CD4-positive, CD25-positive, alpha-beta regulatory T cell (primary cell): ENCODE data around the gene CCL21. TPM values are rescaled to one million over a fixed set of nuclear protein-coding genes. Genes with fewer than 3 reads are reported as not detected.

Experiments
- ATAC-seq, 2 donors: fragments of 150-1000 bp; cut with Tn5 transposase; one replicate each; pipeline ENCODE4 v1.10.0; 2021; ENCODE audit warnings: low read depth in 2 of 2, moderate number of reproducible peaks in 2 of 2, moderate library complexity in 1 of 2
- DNase-seq, 3 donors: peaks; one replicate each; pipeline versions ENCODE4 v3.0.0 to v3.0.0-alpha.2; 2012 to 2022; ENCODE audit warnings: mixed read lengths in 1 of 3
- H3K27ac ChIP-seq: one replicate; pipeline ENCODE4 v1.7.0; 2013; ENCODE audit warnings: mild to moderate bottlenecking, low read length; ENCODE audit not compliant: insufficient read depth, poor library complexity, severe bottlenecking
- H3K27me3 ChIP-seq: one replicate; pipeline ENCODE4 v1.7.0; 2013; ENCODE audit warnings: low read length; ENCODE audit not compliant: control insufficient read depth, insufficient read depth
- H3K36me3 ChIP-seq: one replicate; pipeline ENCODE4 v1.7.0; 2013; ENCODE audit warnings: mild to moderate bottlenecking, low read length, moderate library complexity; ENCODE audit not compliant: control insufficient read depth, insufficient read depth
- H3K4me1 ChIP-seq: 2 replicates; pipeline ENCODE4 v1.7.0; 2013; ENCODE audit warnings: mild to moderate bottlenecking, low read length; ENCODE audit not compliant: insufficient read depth, control insufficient read depth, poor library complexity, severe bottlenecking
- H3K4me3 ChIP-seq: one replicate; pipeline ENCODE4 v1.7.0; 2013; ENCODE audit warnings: low read depth, mild to moderate bottlenecking, low read length, moderate library complexity
- H3K9me3 ChIP-seq, 2 experiments: 1 replicate in 1 of 2; 2 replicates in 1 of 2; pipeline ENCODE4 v1.7.0; 2013; ENCODE audit warnings: low read length in 2 of 2, mild to moderate bottlenecking in 1 of 2, moderate library complexity in 1 of 2; ENCODE audit not compliant: control insufficient read depth in 2 of 2
- H3K27ac Mint-ChIP-seq, 3 donors: one replicate each; pipeline ENCODE4 v1.8.0; 2020 to 2022; ENCODE audit warnings: mild to moderate bottlenecking in 3 of 3, mixed read lengths in 3 of 3, moderate library complexity in 2 of 3
- H3K27me3 Mint-ChIP-seq: one replicate; pipeline ENCODE4 v1.8.0; 2022; ENCODE audit warnings: mild to moderate bottlenecking, mixed read lengths
- H3K36me3 Mint-ChIP-seq: one replicate; pipeline ENCODE4 v1.8.0; 2020; ENCODE audit warnings: mixed read lengths
- H3K4me1 Mint-ChIP-seq, 4 donors: one replicate each; pipeline ENCODE4 v1.8.0; 2020 to 2022; ENCODE audit warnings: mixed read lengths in 4 of 4, mild to moderate bottlenecking in 1 of 4
- H3K4me3 Mint-ChIP-seq, 4 donors: one replicate each; pipeline ENCODE4 v1.8.0; 2020 to 2022; ENCODE audit warnings: mild to moderate bottlenecking in 4 of 4, mixed read lengths in 4 of 4, moderate library complexity in 3 of 4
- H3K9me3 Mint-ChIP-seq, 7 donors: one replicate each; pipeline ENCODE4 v1.8.0; 2020 to 2022; ENCODE audit warnings: mixed read lengths in 7 of 7, mild to moderate bottlenecking in 3 of 7, moderate library complexity in 2 of 7
- polyA plus RNA-seq, 4 donors: library from polyadenylated mRNA; unstranded; fragments of 300-500 nt; fragmentation: Illumina TruSeq; gene quantifications; one replicate each; pipeline ENCODE4 v1.2.3, GENCODE V29; 2021
- total RNA-seq: library from RNA; stranded (reverse); gene quantifications from one replicate; pipeline ENCODE4 v1.2.3, GENCODE V29; 2022

Gene CCL21
- total and polyA plus RNA-seq, 5 donors from 2014 or later: not detected

DNA sequence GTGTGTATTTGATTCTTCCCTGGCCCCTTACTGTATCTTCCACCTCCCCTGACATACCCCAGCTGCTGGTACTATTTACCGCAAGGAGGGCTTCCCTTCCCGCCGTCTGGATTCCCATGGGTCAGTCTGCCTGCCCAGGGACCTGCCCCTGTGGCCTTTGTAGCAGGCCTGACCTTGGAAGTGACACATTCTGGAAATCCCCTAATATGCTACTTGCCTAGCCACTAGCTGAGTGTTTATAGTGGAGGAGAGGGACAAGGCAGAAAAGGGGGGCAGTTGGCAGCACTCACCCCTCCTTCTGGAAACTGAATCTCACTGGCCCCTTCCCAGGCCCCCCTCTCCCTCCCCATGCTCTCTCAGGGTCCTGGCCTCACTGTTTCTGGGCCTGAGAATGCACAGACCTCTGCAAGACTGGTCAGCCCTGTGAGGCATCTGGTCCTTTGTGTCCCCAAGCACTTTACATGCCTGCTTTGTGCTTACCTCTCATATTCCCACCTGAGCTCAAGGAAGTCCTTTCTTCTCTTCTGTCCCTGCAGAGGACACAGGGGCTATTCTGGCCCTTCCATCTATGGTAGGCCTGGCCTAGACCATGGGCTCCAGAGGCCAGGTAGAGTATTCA, 8.2 kb upstream of the CCL21 start:
- peaks cover 13% of the 10 kb centered on the region for H3K27me3 ChIP-seq
- no peak overlapping the region for H3K27ac ChIP-seq
- H3K36me3 Mint-ChIP-seq: no peaks in the 10 kb centered on the region
- H3K4me3 Mint-ChIP-seq: no peak overlapping the region
- H3K27ac Mint-ChIP-seq: no peak overlapping the region
- no peaks in the 10 kb centered on the region for H3K9me3 Mint-ChIP-seq
- H3K9me3 ChIP-seq: no peaks in the 10 kb centered on the region
- no peaks in the 10 kb centered on the region for H3K4me1 ChIP-seq
- no peak for DNase-seq
- H3K4me3 ChIP-seq: no peak overlapping the region
- ATAC-seq: no peak
- H3K27me3 Mint-ChIP-seq: peaks cover 26% of the 10 kb centered on the region
- no peaks in the 10 kb centered on the region for H3K36me3 ChIP-seq
- no peaks in the 10 kb centered on the region for H3K4me1 Mint-ChIP-seq

DNA sequence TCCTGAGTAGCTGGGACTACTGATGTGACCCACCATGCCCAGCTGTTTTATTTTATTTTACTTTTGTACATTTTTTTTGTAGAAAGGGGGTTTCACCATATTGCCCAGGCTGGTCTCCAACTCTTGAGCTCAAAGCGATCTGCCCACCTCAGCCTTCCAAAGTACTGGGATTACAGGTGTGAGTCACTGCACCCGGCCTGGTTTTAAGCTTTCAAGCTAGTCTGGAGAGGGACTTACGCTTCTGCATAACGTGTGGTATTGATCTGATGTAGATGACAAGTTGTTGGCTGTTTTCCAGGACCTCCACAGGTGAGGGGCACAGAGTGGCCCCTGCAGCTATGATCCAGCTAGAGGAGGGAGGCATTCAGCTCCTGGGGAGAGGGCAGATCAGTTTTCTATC, 6.8 kb upstream of the CCL21 start:
- H3K4me3 Mint-ChIP-seq: no peak overlapping the region

DNA sequence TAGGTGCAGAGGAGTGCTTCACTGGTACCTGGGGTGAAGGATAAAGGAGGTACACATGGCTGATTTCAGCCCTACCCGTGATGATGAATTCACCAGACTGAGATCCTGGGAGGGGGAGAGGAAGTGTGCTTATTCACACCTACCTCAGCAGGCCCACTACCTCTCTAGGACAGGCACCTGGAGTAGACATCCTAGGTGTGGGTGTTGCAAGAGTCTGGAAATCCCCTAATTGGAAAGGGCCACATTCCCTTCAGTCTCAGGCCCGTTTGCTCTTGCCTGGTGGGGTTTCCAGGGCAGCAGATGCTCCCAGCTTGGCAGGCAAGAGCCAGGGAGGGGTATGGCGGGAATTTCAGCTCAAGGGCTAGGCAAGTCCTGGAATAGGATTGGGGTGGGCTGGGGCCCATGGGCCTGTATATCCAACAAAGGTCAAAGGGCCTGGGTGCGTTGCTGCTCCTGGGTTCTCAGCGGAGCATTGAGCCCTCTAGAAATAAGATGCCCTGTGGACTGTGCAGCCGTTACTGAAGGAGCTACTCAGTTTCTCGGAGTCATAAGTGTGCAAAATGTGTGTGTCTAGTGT, 5.8 kb upstream of the CCL21 start:
- H3K9me3 ChIP-seq: no peaks in the 10 kb centered on the region
- no peaks in the 10 kb centered on the region for H3K4me1 Mint-ChIP-seq
- H3K9me3 Mint-ChIP-seq: no peaks in the 10 kb centered on the region
- DNase-seq (no peak), ATAC-seq (no peak)
- H3K36me3 ChIP-seq: no peaks in the 10 kb centered on the region
- no peak overlapping the region for H3K27ac Mint-ChIP-seq
- peaks cover 17% of the 10 kb centered on the region for H3K27me3 ChIP-seq
- H3K4me3 ChIP-seq: no peak overlapping the region
- H3K4me1 ChIP-seq: no peaks in the 10 kb centered on the region
- H3K36me3 Mint-ChIP-seq: no peaks in the 10 kb centered on the region
- H3K27me3 Mint-ChIP-seq: peaks cover 34% of the 10 kb centered on the region
- no peak overlapping the region for H3K4me3 Mint-ChIP-seq
- H3K27ac ChIP-seq: no peak overlapping the region

More for the DNA sequence above, 6.8 kb upstream of the CCL21 start:
- no peaks in the 10 kb centered on the region for H3K4me1 Mint-ChIP-seq
- no peak overlapping the region for H3K4me3 ChIP-seq
- peaks cover 36% of the 10 kb centered on the region for H3K27me3 Mint-ChIP-seq
- H3K36me3 Mint-ChIP-seq: no peaks in the 10 kb centered on the region
- H3K9me3 Mint-ChIP-seq: no peaks in the 10 kb centered on the region
- DNase-seq (no peak), ATAC-seq (no peak)
- no peaks in the 10 kb centered on the region for H3K9me3 ChIP-seq
- H3K36me3 ChIP-seq: no peaks in the 10 kb centered on the region
- H3K27ac ChIP-seq: no peak overlapping the region
- peaks cover 17% of the 10 kb centered on the region for H3K27me3 ChIP-seq
- H3K27ac Mint-ChIP-seq: no peak overlapping the region
- no peaks in the 10 kb centered on the region for H3K4me1 ChIP-seq

DNA sequence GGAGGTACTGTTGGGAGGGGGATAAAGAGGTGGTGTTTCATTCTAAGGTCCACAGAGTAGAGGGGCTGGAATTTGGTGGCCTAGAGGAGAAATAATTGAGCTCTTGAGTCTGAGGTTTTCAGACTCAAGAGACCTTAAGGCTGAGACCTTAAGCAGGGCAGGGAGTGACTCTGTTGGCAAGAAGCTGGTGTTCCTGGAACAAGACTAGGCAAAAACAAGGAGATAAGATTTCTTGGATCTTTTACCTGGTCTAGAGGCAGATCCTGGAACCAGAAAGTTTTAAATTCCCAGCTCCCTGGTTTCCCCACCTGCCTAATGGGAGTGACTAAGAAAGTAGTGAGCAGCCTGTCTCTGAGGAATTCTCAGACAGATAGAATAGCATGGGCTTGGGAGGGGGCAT, 4.1 kb upstream of the CCL21 start:
- H3K4me3 ChIP-seq: no peak overlapping the region
- H3K36me3 ChIP-seq: no peaks in the 10 kb centered on the region
- DNase-seq: no peak
- Mint-ChIP-seq H3K36me3 (no peaks in the 10 kb centered on the region), H3K9me3 (no peaks in the 10 kb centered on the region), H3K4me3 (no peak overlapping the region), H3K27ac (no peak overlapping the region), H3K4me1 (no peaks in the 10 kb centered on the region), H3K27me3 (peaks cover 32% of the 10 kb centered on the region)
- H3K27ac ChIP-seq: no peak overlapping the region
- ATAC-seq: no peak
- H3K27me3 ChIP-seq: peaks cover 17% of the 10 kb centered on the region
- H3K4me1 ChIP-seq: no peaks in the 10 kb centered on the region
- no peaks in the 10 kb centered on the region for H3K9me3 ChIP-seq

DNA sequence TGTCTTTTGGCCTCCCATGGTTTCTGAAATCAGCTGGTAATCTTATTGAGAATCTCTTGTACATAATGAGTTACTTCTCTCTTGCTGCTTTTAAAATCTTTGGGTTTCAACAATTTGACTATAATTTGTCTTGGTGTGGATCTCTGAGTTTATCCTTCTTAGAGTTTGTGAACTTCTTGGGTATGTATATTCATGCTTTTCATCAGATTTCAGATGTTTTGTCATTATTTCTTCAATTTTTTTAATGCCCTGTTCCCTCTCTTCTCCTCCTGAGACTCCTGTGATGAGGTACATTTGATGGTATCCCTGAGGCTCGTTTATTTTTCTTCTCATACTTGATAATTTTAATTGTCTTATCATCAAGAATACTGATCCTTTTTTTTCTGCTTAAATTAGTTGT, 2.2 kb upstream of the CCL21 start:
- no peaks in the 10 kb centered on the region for H3K4me1 Mint-ChIP-seq
- H3K9me3 ChIP-seq: no peaks in the 10 kb centered on the region
- H3K27ac Mint-ChIP-seq: no peak overlapping the region
- no peaks in the 10 kb centered on the region for H3K36me3 ChIP-seq
- H3K9me3 Mint-ChIP-seq: no peaks in the 10 kb centered on the region
- no peaks in the 10 kb centered on the region for H3K36me3 Mint-ChIP-seq
- no peak for DNase-seq
- H3K27me3 ChIP-seq: peaks cover 15% of the 10 kb centered on the region
- no peak overlapping the region for H3K4me3 ChIP-seq
- H3K4me1 ChIP-seq: no peaks in the 10 kb centered on the region
- peaks cover 37% of the 10 kb centered on the region for H3K27me3 Mint-ChIP-seq
- no peak overlapping the region for H3K4me3 Mint-ChIP-seq
- no peak overlapping the region for H3K27ac ChIP-seq
- ATAC-seq: no peak

DNA sequence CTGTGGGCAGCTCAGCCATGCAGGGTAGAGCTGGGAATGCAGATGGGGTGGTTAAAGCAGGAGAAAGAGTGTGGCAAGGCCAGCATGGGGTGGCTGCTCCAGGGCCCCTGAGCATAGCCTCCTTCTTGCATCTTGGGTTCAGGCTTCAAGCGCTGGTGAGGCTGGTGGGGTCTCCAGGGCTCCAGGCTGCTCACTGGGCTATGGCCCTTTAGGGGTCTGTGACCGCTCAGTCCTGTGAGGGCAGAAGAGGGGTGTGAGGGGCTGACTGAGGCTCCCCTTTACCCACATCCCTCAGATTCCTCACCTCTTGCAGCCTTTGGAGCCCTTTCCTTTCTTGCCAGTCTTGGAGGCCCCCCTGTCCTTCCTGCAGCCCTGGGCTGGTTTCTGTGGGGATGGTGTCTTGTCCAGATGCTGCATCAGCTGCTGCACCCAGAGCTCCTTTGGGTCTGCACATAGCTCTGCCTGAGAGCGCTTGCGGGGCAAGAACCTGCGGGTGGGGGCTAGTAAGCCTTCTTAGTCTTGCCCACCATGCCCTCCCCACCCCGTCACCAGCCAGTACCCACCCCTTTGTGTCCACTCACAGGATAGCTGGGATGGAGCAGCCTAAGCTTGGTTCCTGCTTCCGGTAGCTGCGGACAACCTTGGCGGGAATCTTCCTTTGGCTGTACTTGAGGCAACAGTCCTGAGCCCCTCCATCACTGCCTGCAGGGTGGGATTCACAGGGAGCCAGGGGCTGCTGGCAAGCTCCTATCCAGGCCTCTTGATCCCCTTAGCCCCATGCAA, 549 bp downstream of the CCL21 start:
- Mint-ChIP-seq H3K4me1 (no peaks in the 10 kb centered on the region), H3K4me3 (no peak overlapping the region), H3K9me3 (no peaks in the 10 kb centered on the region), H3K36me3 (no peaks in the 10 kb centered on the region), H3K27me3 (peaks cover 39% of the 10 kb centered on the region), H3K27ac (no peak overlapping the region)
- no peak overlapping the region for H3K4me3 ChIP-seq
- H3K27me3 ChIP-seq: peaks cover 11% of the 10 kb centered on the region
- no peaks in the 10 kb centered on the region for H3K36me3 ChIP-seq
- no peaks in the 10 kb centered on the region for H3K4me1 ChIP-seq
- H3K27ac ChIP-seq: no peak overlapping the region
- ATAC-seq: no peak
- H3K9me3 ChIP-seq: no peaks in the 10 kb centered on the region
- no peak for DNase-seq

DNA sequence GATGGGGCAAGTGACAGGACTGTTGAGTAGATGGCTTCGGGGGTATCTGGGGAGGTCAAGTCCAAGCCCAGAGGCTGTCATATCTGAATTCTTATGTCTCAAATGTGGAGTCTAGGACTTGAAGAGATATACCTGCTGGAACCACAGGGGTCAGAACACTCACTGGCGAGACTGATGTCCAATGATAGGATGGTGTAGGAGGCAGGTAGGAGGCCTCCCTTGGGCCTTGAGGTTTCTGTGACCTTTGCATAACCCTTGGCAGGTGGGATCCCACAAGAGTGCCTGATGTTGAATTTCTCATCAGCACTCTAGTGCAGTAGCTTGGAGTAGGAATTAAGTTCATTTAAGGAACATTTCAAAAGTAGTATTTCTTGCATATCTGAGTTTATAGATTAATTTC, 2.8 kb downstream of the CCL21 start:
- no peak for ATAC-seq
- Mint-ChIP-seq H3K36me3 (no peaks in the 10 kb centered on the region), H3K4me3 (no peak overlapping the region), H3K27ac (peak overlapping the region in 1 of 3 donors; percentile 25), H3K27me3 (peaks cover 23% of the 10 kb centered on the region), H3K9me3 (peaks cover 0 to 1% (median 0%) of the 10 kb centered on the region in 7 donors), H3K4me1 (peaks cover under 1 to 3% (median 2%) of the 10 kb centered on the region in 4 donors)
- H3K4me1 ChIP-seq: peaks cover 1% of the 10 kb centered on the region
- no peaks in the 10 kb centered on the region for H3K27me3 ChIP-seq
- H3K36me3 ChIP-seq: no peaks in the 10 kb centered on the region
- H3K4me3 ChIP-seq: no peak overlapping the region
- H3K9me3 ChIP-seq: no peaks in the 10 kb centered on the region
- H3K27ac ChIP-seq: no peak overlapping the region
- no peak for DNase-seq
